Measurements from ENCODE around the gene ENDOV.

Gene ENDOV

DNA sequence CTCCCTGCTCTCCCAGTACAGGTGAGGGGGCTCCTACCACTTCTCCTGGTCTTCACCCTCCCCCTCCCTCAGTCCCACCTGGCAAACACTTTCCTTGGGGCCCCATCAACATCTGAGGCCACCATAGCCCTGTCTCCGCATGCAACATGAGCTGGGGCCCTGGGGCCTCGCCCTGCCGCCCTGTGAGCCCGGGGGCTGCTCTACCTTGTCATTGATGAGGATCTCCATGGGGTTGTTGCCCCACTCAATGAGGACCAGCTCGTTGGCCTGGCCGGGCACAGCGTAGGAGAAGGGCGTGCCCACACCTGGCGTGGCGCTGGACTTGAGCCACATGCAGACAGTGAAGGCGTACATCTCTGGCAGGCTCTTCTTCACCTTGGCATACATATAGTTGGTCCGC is 58.0 kb downstream of the ENDOV start:
- no peak for DNase-seq

DNA sequence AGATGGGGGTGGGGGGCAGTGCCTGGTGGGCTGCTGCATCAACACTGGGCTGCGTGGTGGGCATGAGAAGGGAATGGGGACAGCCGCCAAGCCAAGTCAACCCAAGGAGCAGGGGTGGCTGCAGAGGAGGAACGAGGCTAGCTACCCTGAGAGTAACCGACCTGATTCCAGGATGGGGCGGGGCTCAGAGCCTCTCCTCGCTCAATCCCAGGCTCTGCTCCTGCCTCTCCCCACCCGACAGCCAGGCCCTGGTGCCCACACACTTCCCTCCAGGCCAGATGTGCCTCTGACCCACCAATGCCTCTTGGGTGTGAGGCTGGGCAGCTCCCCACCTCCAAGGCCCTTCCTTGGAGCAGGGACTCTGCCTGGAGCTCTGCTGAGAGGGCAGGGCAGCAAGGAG is 58.7 kb downstream of the ENDOV start:
- no peak for DNase-seq

DNA sequence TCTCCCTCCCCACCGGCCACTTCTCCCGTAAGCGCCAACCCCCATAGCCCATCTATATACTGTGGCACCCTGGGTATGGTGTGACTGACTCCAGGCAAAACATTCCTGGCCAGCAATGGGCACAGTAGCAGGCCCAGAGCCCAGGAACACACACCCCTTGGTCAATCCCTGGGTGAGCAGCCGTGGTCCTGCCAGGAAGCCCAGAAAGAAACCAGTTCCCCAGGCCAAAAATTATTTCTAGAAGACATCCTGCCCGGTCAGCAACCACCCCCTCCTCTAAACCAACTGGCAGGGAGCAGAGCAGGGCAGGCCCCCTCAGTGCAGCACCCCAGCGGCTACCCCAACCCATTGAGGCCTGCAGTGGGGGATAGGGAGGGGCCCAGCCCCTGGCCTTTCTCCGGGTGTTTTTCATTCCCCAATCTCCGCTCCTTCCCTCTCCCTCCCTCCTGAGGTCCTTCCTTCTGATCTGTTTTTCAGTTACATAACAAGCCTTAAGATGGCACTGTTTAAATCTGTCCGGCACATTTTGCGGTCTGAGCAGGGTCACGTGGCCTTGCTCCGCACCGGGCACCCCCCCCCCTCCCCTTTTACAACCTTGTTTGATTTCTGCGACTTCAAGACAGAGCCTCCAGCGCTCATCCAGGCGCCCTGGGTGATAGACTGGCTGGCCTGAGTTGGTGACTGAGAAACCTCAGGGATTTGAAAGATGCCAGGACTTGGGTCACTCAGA is 59.4 kb downstream of the ENDOV start:
- peak; percentile 11 to 32 for DNase-seq

DNA sequence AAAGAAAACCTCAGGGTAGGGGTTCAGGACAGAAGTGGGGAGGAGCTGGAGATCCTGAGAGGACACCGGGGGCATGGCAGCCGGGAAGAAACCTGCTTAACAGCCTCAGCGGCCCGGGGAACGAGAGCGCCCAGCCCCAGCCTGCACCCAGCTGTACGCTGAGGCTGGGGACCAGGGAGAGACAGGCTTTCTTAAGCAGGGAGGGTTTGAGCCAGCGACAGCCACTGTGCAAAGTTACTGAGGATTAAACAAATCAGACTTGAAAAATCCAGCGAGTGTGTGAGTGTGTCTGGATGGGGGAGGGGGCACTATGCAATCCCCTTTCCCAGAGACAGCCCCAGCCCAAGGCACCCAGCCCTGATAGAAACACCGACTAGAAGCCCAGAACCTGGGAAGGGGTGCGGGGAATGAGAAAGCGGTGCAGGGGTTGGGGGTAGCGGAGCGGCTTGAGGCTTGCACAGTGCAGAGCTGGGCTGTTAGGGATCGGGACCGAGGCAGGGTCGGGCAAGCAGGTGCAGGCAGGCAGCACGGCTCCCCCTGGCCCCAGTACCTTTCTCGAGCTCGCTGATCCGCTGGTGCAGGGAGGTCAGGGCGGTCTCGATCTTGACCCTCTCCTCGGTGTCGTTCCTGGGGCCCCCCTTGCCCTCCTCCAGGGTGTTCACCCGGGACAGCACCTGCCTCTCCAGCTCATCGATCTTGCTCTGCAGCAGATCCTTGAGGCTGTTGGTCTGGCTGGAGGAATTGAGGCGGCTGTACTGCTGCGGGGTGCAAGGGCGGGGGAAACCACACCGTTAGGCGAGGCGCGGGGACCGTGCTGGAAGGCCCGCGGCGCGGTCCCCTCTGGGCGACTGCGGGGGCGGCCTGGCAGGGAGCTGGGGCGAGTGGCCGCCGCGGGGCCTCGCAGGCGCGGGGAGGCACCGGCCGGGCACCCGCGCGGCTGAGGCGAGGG is 60.3 kb downstream of the ENDOV start:
- peak; percentile 18 to 26 for DNase-seq

DNA sequence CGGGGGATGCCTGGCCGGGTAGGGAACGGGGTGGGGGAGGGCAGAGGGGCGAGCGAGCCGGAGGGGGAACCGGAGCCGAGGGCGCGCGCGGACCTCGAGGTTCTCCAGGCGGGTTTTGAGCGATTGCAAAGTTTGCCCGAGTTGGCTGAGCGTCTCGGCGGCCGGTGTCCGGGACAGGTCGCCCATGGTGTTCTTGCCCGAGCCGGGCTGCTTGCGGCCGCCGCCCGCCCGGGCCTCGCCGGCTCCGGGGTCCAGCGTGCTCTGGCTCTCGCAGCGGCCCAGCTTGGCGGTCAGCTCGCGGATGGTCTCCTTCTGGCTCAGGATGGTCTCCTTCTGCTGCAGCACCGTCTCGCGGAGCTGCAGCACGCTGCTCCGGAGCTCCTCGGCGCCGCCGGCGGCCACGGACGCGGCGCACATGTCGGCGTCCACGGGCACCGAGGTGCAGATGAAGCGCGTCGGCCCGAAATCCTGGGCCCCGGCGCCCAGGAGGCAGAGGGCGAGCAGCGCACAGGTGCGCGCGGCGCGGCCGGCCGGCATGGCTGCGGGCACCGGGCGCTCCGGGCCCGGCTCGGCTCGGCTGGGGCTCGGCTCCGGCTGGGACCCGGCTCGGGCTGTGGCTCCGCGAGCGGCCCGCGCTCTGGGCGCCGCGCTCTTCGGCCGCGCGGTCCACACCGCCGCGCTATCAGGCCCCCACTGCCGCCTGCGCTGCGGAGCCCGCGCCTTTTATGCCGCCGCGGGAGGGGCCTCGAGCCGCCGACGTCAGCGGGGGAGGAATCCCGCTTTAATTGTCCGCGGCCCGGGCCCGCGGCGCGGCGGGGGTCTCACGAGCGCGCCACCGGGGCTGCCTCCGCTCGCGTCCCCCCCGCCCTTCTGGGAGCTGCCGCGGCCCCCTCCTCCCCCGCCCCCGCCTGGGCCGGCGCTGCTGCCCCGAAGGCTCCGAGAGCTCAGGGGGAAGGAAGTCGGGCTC is 61.2 kb downstream of the ENDOV start, which contains the start of gene NPTX1:
TSS of gene NPTX1 (minus strand) at position 698 of the 967 bp plus-strand sequence. CDS start at position 537, 161 bp downstream.
- DNase-seq, result peak; percentile 11 to 16

DNA sequence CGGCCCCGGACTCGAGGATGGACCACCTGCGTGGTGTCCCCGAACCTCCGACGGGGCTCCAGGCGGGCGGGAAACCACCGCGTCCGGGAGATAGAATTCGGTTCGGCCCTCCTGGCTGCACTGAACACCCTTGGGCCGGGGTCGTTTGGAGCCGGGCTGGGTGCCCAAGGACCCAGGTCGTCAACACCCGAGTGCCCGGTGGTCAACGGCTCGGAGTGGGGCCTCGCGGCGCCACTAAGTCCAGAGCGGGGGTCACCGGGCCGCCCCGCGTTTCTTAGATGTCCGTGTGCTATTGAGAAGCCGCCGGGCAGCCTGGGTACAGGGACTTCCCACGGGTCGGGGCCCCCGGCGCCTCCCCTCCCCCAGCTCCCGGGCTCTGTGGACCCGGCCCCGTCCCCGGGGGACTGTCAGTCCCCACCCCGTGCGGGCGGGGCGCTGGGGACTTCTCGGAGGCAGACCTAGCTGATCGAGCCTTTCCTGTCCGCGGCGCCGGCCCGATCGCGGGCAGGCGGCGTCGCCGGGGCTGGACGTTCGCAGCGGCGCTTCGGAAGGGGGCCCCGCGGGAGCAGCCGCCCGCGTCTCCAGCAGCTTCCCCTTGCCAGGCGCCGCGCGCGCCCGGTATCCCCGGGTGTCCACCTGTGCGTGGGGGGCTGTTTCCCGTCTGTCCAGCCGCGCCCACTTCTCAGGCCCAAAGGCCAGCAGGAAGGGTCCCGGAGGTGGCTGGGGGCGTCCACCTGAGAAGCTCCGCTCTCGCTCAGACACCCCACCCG is 62.1 kb downstream of the ENDOV start:
- peak in 1 of 2 experiments; percentile 18 for DNase-seq

DNA sequence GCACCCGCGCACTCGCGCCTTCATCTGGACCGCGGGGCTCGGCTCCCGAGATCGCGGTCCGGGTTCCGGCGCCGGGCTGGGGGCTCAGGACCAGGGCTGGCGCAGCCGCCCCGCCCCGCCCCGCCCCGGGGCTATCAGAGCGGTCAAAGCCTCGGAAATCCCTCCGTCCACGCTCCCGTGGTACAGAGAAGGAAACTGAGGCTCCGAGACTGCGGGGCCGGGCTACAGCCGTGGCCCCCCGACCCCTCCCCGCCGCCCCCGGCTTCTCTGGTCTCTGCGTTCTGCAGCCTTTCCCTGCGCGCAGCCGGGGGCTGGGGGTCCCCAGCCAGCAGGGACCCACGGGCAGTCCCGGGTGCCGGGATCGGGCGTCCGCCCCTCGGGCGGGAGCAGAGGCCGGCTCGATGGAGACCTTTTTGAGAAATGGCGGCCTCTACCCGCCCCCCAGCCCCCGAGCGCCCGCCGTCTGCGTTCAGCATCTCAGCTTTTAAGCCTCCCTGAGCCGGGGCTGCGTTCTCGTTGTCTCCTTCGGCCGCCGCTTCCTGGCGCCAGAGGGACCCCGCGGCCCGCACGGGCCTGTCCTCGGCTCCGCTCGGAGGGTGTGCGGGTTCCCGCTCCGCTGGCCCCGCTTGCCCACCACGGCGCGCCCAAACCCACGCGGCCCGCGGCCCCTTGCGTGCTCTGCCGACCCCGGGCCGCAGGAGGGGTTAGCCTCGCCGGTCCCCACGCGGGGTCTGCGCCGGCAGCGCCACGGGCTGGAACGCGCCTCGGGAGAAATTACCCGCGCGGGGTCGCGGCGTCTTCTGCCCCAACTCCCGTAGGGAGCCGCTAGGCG is 62.9 kb downstream of the ENDOV start:
- peak; percentile 45 to 56 for DNase-seq

DNA sequence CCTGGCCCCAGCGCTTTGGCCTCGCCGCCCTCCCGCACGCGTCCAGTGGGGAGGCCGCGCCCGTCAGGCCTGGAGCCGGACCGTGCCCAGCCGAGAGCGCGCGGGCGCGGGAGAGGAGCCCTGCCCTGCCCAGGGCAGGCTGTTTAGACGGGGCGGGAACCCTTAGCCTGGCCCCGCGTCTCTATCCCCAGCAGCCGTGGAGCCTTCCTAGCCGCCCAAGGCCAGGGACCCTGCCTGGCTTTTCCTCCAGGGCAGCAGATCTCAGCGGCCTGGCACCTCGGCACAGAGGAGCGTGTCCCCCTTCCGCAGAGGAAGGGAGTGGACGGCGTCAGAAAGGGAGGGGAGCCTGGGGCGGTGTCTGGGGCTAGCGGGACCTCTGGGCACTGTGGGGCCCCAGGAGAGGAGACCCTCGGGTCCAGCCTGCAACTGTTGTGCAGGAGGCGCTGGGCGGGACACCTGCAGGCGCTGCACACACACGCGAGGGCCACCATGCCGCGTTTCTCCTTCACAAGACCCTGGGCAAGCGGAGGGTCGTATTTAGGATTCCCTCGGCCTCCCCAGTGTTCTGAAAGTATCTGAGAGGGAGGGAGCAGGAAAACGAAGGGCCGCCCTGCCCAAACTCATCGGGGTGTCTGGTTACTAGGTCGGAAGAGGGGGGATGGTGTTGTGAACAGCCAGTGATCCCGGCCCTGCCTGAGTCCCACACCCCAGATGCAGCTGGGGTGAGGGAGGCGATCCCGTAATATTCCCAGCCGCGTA is 63.7 kb downstream of the ENDOV start:
- DNase-seq, result peak; percentile 6 to 10

DNA sequence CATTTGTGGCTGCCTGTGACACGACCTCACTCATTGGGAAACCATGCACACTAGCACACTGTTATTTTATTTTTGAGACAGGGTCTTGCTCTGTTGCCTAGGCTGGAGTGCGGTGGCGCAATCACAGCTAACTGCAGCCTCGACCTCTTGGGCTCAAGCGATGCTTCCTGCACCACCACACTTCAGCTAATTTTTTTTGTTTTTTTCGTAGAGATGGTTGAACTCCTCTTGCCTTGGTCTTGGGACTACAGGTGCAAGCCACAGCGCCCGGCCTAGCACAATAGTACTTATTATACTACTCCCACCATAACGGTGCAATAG is 64.2 kb downstream of the ENDOV start:
- DNase-seq, result no peak

DNA sequence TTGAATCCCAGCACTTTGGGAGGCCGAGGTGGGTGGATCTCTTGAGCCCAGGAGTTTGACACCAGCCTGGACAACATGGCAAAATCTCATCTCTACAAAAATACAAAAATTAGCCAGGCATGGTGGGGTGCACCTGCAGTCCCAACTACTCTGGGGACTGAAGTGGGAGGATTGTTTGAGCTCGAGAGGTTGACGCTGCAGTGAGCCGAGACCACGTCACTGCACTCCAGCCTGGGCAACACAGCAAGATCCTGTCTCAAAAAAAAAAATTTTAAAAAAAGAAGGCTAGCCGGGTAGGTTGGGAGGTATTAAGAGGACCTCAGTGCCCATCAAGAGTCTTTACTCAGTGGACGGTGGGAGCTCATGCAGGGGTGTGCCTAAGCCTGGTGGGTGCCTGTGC is 65.3 kb downstream of the ENDOV start:
- DNase-seq, result no peak

DNA sequence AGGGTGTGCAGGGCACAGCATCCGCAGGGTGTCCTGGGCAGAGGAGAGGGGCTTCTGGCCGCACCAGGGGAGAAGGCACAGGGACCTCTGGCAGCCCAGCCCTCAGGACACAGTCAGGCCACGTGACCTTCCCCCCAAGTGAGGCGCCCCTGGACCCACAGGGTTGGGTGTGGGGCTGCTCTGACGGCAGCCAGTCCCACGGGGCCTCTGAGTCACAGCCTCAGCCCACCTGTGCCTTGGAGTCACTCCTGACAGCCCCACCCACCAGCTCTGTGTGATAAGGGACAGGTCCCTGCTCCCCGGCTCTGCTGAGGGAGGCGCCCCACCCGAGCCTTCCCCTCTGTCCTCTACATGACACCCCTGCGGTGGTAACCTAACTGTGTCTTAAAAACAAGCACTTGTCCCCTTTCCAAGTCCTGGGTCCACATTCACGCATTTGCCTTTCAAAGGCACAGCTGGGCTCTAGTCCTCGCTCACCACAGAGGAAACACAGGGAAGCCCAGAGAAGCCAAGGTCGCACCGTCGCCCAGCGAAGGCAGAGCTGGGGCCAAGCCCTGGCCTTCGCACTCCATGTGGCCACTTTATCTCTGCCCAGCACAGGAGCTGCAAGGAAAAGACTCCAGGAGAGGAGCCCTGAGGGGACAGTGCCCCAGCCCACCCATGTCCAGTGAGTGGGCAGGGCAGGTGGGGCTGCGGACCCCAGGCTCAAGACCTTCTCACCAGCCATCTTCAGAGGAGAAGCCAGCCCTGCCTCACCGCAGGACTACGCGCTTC is 66.5 kb downstream of the ENDOV start:
- no peak for DNase-seq

DNA sequence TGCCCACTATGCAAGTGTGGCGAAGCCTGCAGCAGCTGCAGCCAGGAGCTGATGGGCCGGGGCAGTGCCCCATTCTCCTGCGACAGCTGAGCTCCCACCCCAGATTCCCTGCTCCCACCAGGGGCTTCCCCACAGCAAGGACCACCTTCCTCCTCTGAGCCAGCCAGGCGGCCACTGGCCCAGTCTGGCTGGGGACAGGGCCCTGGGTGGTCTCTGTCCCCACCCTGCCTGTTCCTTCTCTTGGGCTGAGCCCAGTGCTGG is 67.0 kb downstream of the ENDOV start:
- DNase-seq, result no peak

DNA sequence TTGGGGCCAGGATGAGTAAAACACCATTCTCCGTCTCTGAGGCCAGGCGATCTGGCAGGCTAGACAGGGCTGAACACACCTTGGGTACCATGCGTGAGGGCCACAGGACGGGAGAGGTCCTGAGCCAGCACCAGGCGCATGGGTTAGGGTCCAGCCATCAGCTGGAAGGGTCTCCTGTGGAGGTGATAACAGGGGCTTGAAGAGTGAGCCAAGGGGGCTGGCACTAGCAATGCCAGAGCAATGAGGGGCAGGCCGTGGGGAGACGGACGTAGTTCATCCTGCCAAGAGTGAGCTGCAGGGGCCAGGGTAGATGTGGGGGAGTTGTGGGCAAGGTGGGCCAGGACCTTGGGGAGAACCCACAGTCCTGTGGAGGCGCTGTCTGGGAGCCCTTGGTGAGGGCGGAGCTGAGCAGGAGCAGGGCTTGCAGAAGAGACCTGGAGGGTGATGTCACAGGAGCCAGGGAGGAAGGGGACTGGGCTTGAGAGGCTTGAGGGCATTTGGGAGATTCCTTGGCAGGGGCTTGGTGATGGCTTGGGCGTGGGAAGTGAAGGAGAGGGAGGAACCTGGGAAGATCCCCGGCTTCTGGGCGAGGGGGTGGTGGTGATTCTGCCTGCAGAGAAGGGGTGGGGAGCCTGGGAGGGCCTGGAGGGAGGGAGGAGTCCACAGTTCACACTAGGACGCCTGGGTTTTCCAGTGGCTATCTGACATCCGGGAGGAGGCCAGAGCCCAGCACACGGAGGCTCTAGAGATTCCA is 67.8 kb downstream of the ENDOV start:
- no peak for DNase-seq

DNA sequence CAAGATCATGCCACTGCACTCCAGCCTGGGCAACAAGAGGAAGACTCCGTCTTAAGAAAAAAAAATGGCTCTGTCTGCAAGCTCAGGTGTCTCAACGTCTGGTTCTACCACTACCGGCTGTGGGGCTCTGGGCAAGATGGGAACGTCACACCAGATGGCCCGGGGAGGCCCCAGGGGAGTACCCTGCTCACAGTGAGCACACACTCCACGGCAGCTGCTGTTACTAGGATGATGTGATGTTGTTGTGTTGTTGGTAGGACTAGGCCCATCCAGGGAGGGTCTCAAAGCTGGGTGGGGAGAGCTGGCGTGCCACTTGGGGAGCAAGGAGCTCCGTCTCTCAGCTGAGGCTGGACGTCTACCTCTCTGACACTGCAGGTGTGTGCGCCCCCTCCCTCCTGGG is 70.9 kb downstream of the ENDOV start:
- DNase-seq, result no peak

DNA sequence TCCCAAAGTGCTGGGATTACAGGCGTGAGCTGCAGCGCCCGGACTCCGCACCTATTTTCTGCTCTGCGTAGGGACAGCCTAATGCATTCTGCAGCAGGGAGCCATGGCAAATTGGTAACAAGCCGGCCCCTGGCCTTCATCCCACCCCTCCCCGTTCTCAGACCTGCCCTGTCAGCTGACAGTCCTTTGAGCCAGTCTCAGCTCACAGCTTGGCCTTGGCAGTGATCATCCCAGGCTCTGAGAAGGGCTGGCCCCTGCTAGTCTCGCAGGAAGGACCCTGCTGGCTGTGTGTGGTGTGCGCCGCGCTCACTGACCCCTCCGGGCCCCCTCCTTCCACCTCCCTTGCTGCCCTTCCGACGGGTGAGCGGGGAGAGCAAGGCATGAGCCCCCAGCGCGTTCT is 71.7 kb downstream of the ENDOV start:
- DNase-seq, result no peak

DNA sequence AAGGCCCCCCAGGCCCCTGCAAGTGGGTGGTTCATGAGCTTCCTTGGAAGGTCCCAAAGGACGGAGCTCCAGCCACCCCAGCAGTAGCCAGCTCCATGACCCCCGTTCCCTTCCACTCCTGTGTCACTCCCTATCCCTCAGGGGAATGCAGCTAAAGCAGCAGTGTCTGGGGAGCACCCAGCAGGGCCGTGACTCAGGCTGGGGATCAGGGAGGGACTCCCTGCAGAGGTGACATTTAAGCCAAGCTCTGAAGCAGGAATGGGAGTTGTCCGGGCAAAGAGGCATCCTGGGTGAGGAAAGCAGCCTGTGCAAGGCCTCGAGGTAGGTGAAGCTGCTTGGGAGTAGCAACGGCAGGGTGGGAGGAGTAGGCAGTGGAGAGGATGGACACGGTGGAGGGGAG is 72.5 kb downstream of the ENDOV start:
- no peak for DNase-seq

Data from activated CD4-positive, alpha-beta T cell treated with anti-CD3 and anti-CD28 coated beads, Interleukin-2, amount 50 U/mL, for 48 hours (primary cell).